ENCODE measurements around the gene OR4C12. TPM values are rescaled to one million over a fixed set of nuclear protein-coding genes. Genes with fewer than 3 reads are reported as not detected.
A peak's percentile ranks its signal among the peaks of the same experiment; 100 is the strongest.
"Not testable (repeated sequence)": the region's sequence is repeated elsewhere in the genome, so short reads cannot be mapped to it uniquely, and the experiment has no call there.

The OR4C12 gene
- total RNA-seq (2014; rRNA removed; shearing (Covaris generic)), result not detected in 2 replicates

DNA sequence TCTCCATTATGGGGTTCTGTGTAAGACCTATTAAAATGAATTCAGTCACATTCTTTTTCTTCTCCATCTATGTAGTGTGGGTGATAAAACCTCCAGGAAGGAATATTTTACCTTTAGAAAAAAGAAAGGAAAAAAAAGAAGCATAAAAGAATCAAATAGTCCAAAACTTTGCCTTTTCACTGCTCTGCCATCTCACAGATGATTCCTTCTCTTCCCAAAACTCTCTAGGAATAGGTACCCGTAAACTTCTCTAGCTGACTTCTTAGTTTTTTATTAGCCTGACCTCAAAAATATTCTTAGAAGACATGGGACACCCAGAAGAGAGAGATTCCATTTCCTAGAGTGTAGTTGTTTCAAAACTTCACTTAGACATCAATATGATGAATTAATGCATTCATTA lies at the start of gene OR4C12:
Gene OR4C12, minus strand, starts transcription at position 101 of the 400 bp plus-strand sequence. Its CDS starts 34 bp downstream, at position 67.
- not testable (repeated sequence) for DNase-seq (ENCODE audit: low read depth)

- no peak for DNase-seq (ENCODE audit: low read depth)
Observed at GRCh38 chr11:50030193-50030592, 47.9 kb upstream of the OR4C12 start.

- DNase-seq (ENCODE audit: low read depth), result peak; percentile 58
Observed at GRCh38 chr11:49995565-49995964, 13.2 kb upstream of the OR4C12 start.

- not testable (repeated sequence) for DNase-seq (ENCODE audit: low read depth)
Observed at GRCh38 chr11:49973439-49973838, 8.9 kb downstream of the OR4C12 start.

DNA sequence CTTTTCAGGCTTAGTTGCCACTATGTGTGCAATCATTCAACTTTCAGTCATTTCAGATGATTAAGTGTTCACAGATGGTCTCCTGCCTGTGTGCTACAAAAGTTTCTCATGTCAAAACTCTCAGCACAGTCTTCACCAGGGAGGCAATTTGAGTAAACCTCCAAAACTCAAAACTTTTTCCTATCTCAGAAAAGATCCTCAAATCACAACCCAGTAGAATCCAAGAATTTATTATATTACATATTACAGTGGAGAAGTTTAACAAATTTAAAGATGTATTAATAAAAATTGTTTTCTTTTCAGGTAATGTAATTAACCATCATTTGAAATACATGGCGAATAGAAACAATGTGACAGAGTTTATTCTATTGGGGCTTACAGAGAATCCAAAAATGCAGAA lies 30.2 kb downstream of the OR4C12 start, which contains the start of gene OR4C13:
Gene OR4C13, plus strand, starts transcription at position 301 of the 400 bp plus-strand sequence. Its CDS starts 32 bp downstream, at position 333.
- DNase-seq (ENCODE audit: low read depth), result no peak

DNA sequence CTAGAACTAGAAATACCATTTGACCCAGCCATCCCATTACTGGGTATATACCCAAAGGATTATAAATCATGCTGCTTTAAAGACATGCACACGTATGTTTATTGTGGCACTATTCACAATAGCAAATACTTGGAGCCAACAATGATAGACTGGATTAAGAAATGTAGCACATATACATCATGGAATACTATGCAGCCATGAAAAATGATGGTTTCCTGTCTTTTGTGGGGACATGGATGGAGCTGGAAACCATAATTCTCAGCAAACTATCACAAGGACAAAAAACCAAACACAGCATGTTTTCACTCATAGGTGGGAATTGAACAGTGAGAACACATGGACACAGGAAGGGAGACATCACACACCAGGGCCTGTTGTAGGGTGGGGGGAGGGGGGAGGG lies 33.6 kb downstream of the OR4C12 start:
- DNase-seq (ENCODE audit: low read depth), result not testable (repeated sequence)

Other genes with a start within 250 kb of the OR4C12 start
- not detected in 2 replicates for gene OR4C13, start 30.1 kb downstream of the OR4C12 start, total RNA-seq (2014; rRNA removed; shearing (Covaris generic))
- not detected in 2 replicates for gene OR4C45, start 50.3 kb upstream of the OR4C12 start, total RNA-seq (2014; rRNA removed; shearing (Covaris generic))